ENCODE results near the gene COX8A. TPM values are rescaled to one million over a fixed set of nuclear protein-coding genes. Genes with fewer than 3 reads are reported as not detected.

Gene COX8A
- total and polyA plus RNA-seq, 9 of the 15 experiments (the other 6 are each of a cell fraction or from before 2014, with no cell fraction given), result 274 to 1,206 (median 526) TPM

GRCh38 chr11:63974259-63975143, at the start of gene COX8A (continued):
- TF ChIP-seq POU5F1 (IDR thresholded peaks at IDR 0.05; ENCODE audit: borderline replicate concordance, low read depth, low read length, partially characterized antibody) (no peak), SMARCB1 (IDR thresholded peaks at IDR 0.05; ENCODE audit: insufficient read length, low read depth) (no peak), HDAC8 (tag; IDR thresholded peaks at IDR 0.05) (no peak), POLR2B (IDR thresholded peaks at IDR 0.05; ENCODE audit: low read depth, partially characterized antibody) (peak; percentile 95), SFPQ (IDR thresholded peaks at IDR 0.05; ENCODE audit: low read depth, low read length) (no peak), CREM (IDR thresholded peaks at IDR 0.05; ENCODE audit: low read depth) (peak; percentile 98), RBM15 (IDR thresholded peaks at IDR 0.05; ENCODE audit: insufficient read depth, low read length) (no peak), ZNF778 (CRISPR knock-in tag; IDR thresholded peaks at IDR 0.05) (no peak), POLR2H (tag; IDR thresholded peaks at IDR 0.05; ENCODE audit: low read depth) (peak; percentile 88), RBBP5 (IDR thresholded peaks at IDR 0.05; ENCODE audit: borderline replicate concordance, insufficient read depth, low read length, poor library complexity, severe bottlenecking) (no peak), E2F1 (CRISPR knock-in tag; IDR thresholded peaks at IDR 0.05) (peak; percentile 97), MITF (IDR thresholded peaks at IDR 0.05) (no peak), ESRRA (IDR thresholded peaks at IDR 0.05; ENCODE audit: borderline replicate concordance, low read depth) (peak; percentile 99), ZBTB7A (IDR thresholded peaks at IDR 0.05; ENCODE audit: borderline replicate concordance, control insufficient read depth, low read depth, low read length) (peak; percentile 79; the same call in 1 of the 2 replicates), CLOCK (CRISPR knock-in tag; IDR thresholded peaks at IDR 0.05; ENCODE audit: borderline replicate concordance) (no peak), RFX1 (IDR thresholded peaks at IDR 0.05) (no peak)
- TF ChIP-seq, protein P1, sequence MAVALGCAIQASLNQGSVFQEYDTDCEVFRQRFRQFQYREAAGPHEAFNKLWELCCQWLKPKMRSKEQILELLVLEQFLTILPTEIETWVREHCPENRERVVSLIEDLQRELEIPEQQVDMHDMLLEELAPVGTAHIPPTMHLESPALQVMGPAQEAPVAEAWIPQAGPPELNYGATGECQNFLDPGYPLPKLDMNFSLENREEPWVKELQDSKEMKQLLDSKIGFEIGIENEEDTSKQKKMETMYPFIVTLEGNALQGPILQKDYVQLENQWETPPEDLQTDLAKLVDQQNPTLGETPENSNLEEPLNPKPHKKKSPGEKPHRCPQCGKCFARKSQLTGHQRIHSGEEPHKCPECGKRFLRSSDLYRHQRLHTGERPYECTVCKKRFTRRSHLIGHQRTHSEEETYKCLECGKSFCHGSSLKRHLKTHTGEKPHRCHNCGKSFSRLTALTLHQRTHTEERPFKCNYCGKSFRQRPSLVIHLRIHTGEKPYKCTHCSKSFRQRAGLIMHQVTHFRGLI (CRISPR knock-in tag; IDR thresholded peaks at IDR 0.05), result no peak

Data from K562 (cell line).